Muscle of back (tissue), 11 donors: ENCODE data around the gene CPB1. TPM values are rescaled to one million over a fixed set of nuclear protein-coding genes. Genes with fewer than 3 reads are reported as not detected.

Experiments
- DNase-seq, 3 donors: peaks; one replicate each; pipeline versions ENCODE4 v3.0.0 to v3.0.0-alpha.2; 2013
- polyA plus RNA-seq, 10 donors: library from polyadenylated mRNA; unstranded; fragments of 120-200 nt; gene quantifications; one replicate each; pipeline ENCODE4 v1.2.1, GENCODE V29; 2013; ENCODE audit not compliant: insufficient read length in 10 of 10

CPB1 gene
- polyA plus RNA-seq, 10 donors = 0.98 to 5.1 (median 2.3) TPM

DNA sequence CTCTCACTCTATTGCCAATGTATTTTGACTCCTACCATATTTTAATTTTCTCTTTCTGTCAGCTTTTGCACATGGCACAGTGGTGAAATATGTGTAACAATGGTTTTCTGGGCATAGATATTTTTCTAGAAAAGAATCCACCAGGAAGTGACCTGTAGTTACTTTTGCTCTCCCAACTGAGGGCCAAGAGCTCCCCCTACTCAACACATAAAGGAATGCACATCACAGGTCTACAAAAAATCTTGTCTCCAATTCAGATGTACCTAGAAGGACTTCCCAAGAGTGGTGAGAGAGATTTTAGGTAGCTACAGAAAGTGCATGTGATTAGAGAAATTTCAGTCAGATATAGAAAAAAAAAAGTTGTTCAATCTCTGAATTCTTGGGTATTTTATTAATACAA is 53.1 kb downstream of the CPB1 start:
- no peak for DNase-seq

DNA sequence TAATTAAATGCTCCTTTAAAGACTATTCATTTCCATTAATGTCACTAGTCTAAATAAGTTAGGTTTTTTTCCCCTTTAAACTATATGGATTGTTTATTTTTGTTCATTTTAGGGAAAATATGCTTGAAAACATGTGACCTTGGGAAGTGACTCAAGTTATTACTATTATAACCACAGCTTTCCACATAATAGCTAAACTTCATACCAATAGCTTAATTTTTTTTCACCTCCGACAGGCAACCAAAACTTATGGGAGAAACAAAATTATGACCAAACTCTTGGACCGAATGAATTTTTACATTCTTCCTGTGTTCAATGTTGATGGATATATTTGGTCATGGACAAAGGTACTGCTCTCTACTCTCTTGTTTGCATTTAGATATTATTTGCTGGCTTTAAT is 53.7 kb downstream of the CPB1 start:
- DNase-seq = peak in 1 of 3 donors; percentile 17

DNA sequence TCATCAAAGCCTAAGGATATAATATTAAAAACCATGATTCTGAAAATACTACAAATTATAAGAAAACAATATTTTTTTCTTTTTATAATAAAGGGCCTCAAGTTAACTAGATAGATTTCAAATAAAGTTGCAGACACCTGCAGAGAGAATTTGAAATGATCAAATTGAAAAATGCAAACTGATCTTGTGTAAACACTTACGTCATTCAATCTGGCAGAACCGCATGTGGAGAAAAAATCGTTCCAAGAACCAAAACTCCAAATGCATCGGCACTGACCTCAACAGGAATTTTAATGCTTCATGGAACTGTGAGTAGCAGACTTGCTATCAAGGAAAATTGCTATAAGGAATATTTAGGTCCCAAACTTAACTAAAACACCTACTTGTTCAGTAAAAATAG is 54.7 kb downstream of the CPB1 start:
- DNase-seq = peak; percentile 28 to 49 (median 38)

DNA sequence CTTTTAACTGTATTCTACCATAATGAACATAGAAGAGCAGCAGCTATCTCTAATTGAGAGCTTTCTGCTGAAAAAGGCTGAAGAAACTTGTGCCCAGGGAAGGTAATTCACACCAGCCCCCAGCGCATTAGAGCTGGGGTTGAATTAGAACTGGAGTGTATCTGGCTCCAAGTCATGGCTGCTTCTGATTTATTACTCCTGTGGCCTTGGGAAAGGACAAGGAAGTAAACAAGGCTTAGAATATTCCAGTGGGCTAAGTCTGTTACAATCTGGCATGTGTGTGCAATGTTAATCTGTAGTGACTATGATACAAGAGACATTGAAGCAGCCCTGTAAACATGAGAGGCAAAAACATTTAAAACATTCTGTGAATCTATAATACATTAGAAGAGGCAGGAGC is 55.6 kb downstream of the CPB1 start:
- DNase-seq = peak in 1 of 3 donors; percentile 3

DNA sequence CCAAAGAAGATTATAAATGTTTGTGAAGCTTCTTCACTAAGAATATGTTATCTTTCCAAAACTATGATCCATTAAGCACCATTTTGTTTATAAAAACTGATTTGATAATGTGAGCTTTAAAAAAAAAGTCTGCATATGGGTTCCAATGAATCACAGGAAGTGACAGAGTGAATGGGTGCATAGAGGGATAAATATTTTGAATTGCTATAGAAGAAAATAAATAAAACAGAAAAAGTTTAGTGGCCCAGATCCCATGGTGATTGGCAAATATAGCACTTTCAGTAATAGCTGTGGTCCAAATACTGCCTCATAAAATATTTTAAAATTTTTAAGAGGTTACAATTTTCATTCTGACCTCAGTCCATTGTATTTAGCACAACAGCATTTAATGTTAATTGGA is 56.6 kb downstream of the CPB1 start:
- no peak for DNase-seq

DNA sequence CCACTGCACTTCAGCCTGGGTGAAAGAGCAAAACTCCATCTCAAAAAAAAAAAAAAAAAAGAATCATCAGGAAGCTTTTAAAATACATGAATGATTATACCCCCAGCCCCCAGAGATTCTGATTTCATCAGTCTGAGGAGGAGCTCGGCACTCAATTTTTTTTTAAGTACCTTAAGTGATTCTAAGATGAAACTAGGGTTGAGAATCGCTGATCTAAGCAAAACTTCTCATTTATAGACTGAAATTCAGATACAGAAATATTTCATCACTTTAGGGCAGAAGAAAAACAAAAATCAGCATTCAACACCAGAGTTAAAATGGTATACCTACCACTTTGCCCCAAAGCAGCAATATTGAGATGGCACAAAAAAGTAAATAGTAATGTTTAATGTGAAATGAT is 62.2 kb downstream of the CPB1 start:
- DNase-seq = no peak

DNA sequence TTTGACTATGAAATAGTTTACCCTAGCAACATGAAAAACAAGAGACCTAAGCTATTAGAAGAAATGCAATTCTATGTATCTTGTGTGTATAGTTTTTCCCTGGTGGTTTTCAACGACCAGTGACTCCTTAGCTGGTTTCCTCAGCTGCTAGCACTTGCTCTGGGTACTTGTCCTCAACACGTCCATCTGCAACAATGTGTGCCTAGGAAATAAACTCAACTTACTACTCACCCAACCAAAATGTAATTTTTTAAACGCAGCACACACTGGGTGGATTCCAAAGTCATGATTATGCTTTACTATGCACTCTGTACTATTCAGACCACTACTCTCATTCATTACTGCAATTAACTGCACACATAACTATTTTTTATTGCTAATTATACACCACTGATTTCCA is 68.5 kb downstream of the CPB1 start:
- DNase-seq = no peak

DNA sequence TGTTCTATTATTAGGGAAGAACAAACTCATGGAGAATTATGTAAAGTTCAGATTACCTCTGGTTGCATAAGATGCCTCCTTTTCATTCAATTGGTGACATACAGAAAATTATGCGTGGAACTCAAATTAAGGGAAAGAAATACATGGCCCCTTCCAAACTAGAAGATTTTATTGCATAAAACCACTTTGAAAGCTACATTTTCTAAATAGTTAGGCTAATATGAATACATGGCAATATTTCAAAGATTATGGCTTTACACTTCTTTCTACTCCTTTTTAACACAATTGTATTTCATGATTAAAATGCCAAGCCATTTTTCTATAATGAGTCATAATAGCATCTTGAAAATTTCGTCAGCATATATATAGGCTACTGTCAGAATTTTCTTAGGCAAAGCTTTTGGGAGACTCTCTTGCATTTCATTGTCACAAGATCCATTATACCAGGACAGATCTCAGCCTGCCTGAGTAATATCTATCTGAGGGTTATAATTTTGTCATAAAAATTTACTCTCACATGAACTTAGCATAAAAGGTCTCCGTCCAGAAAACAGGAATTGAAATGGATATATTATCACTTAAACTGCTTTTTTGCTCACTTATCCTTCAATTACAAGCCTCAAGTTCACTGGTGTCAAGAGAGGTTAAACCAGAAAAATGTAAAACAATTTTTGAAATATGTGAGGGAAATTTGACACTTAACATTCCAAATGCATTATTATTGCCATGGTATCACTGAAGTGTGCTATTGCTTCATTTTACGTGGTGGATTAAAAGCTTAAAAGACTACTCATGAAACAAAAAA is 74.6 kb downstream of the CPB1 start:
- DNase-seq = peak in 1 of 3 donors; percentile 81

DNA sequence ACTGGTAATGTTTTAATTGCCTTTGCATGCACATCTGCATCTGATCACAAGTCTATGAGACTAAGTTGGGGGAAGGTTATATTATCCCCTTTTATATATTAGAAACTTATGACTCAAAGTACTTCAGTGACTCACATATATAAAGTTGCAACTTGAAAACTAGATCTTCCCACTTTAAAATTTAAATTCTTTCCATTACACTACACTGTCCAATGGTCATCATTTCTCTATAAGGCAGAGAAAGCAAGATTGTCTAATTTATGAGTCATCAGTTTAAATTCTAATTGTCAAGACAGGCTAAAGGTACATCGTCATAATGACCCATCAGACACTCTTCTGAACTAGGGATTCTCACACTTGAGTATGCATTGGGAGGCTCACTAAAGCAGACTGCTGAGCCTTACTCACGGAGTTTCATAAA is 75.4 kb downstream of the CPB1 start:
- peak in 1 of 3 donors; percentile 67 for DNase-seq

DNA sequence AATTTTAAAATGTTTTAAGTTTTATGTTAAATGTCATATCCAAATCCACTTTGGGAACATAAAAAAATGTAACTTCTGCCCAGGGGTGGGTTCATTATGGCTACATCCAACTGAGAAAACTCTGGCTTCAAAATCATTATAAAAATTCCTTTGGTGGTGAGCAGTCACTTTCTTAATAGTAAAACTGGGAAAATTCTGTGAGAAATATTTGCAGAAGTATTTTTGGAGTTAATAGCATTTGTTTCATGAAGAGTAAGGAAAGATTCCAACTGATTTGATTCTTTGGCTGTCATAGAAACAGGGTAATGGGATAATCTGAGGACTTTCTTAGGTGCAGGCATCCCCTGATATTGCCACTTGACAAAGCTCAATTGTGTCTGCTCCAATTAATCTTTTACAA is 76.3 kb downstream of the CPB1 start:
- no peak for DNase-seq

DNA sequence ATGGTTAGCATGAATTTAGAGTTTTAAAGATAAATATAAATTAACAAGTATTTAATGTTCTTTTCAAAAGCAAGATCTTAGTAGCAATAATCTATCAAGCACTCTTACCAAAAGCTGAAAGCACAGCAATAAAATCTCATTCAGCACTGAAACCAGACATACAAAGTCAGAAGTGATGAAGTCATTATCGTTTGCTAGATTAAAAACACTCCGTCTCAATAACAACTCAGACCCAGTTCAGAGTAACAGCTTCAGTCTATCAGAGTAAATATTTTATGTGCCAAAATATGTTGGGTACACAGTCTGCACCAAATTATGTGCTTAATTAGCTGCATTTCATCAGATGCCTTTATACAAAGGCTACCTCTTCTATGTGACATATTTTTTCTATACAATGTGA is 79.1 kb downstream of the CPB1 start:
- no peak for DNase-seq

Other genes with a start within 250 kb of the CPB1 start
- 10 to 100 TPM; 20.0 to 40.9 (median 30.8) TPM for gene AGTR1, start 129.9 kb upstream of the CPB1 start, polyA plus RNA-seq
- gene CPA3, start 37.5 kb downstream of the CPB1 start, polyA plus RNA-seq = 1 to 10 TPM in 9 of 10 donors, under 1 TPM in 1; 0.82 to 4.7 (median 3.0) TPM
- 10 to 100 TPM; 56.7 to 96.9 (median 84.6) TPM for gene GYG1, start 163.7 kb downstream of the CPB1 start, polyA plus RNA-seq